SK-N-SH (cell line): Measurements from ENCODE around the gene REELD1. TPM values are rescaled to one million over a fixed set of nuclear protein-coding genes. Genes with fewer than 3 reads are reported as not detected.

ENCODE experiments used
- CTCF ChIA-PET: fragments of 300-600, 350-600 bp; formaldehyde crosslinking; extraction: SDS; loops from one replicate; lab custom pipeline; 2021; lab: Yijun Ruan, JAX
- POLR2A ChIA-PET: fragments of 350-600 bp; sonication (Branson Sonifier 250); formaldehyde crosslinking; extraction: SDS; loops from one replicate; lab custom pipeline; 2020; ENCODE audit warnings: antibody characterized with exemption, inconsistent platforms; lab: Yijun Ruan, JAX
- DNase-seq: peaks from one replicate; pipeline ENCODE4 v3.0.0; 2012
- H2AFZ ChIP-seq: fragments of 200-600 bp; sonication (generic); 2 replicates; pipeline ENCODE4 v1.8.1; 2016; ENCODE audit warnings: antibody characterized with exemption, mild to moderate bottlenecking, low read depth
- H3F3A ChIP-seq: fragments of 200-600 bp; sonication (generic); replicated peaks from 2 replicates; pipeline ENCODE3; 2016; ENCODE audit warnings: antibody characterized with exemption, mild to moderate bottlenecking; ENCODE audit not compliant: insufficient read depth
- H3K27ac ChIP-seq, 2 experiments: fragments of 200-500 bp in 1 of 2; fragments of 200-600 bp in 1 of 2; sonication (Bioruptor generic) in 1 of 2; sonication (generic), shearing (Covaris generic) in 1 of 2; 2 replicates each; pipeline versions ENCODE4 v1.5.1 to v1.6.1; 2014 to 2016; ENCODE audit warnings: low read depth in 2 of 2, inconsistent platforms in 1 of 2, low read length in 1 of 2, mild to moderate bottlenecking in 1 of 2, mixed read lengths in 1 of 2
- H3K27me3 ChIP-seq: fragments of 200-600 bp; sonication (generic), shearing (Covaris generic); 2 replicates; pipeline ENCODE4 v1.6.1; 2016; ENCODE audit warnings: mixed run types; ENCODE audit not compliant: insufficient read depth
- H3K36me3 ChIP-seq, 2 experiments: fragments of 200-500 bp in 1 of 2; fragments of 200-600 bp in 1 of 2; sonication (Bioruptor generic) in 1 of 2; sonication (generic) in 1 of 2; replicated peaks in 1 of 2; 2 replicates each; pipeline versions ENCODE3 to v1.5.1; 2014 to 2016; ENCODE audit warnings: low read length in 1 of 2, mild to moderate bottlenecking in 1 of 2; ENCODE audit not compliant: insufficient read depth in 2 of 2, control insufficient read depth in 1 of 2
- H3K4me1 ChIP-seq, 2 experiments: fragments of 200-500 bp in 1 of 2; fragments of 200-600 bp in 1 of 2; sonication (Bioruptor generic) in 1 of 2; sonication (generic), shearing (Covaris generic) in 1 of 2; 2 replicates each; pipeline versions ENCODE4 v1.5.1 to v1.6.1; 2014 to 2016; ENCODE audit warnings: low read depth in 1 of 2, low read length in 1 of 2, mixed run types in 1 of 2; ENCODE audit not compliant: insufficient read depth in 2 of 2, control insufficient read depth in 1 of 2
- H3K4me2 ChIP-seq: fragments of 200-600 bp; sonication (generic), shearing (Covaris generic); 2 replicates; pipeline ENCODE4 v1.6.1; 2017; ENCODE audit warnings: mixed run types
- H3K4me3 ChIP-seq, 2 experiments: fragments of 200-500 bp in 1 of 2; fragments of 200-600 bp in 1 of 2; sonication (Bioruptor generic) in 1 of 2; sonication (generic), shearing (Covaris generic) in 1 of 2; 2 replicates each; pipeline versions ENCODE4 v1.5.1 to v1.8.1; 2014 to 2016; ENCODE audit warnings: low read depth in 2 of 2, inconsistent platforms in 1 of 2, low read length in 1 of 2, mild to moderate bottlenecking in 1 of 2, mixed read lengths in 1 of 2, moderate library complexity in 1 of 2
- H3K79me2 ChIP-seq: fragments of 200-600 bp; sonication (generic); 2 replicates; pipeline ENCODE4 v1.8.1; 2017; ENCODE audit warnings: mild to moderate bottlenecking; ENCODE audit not compliant: insufficient read depth
- H3K9ac ChIP-seq: fragments of 200-600 bp; sonication (generic); 2 replicates; pipeline ENCODE4 v1.6.1; 2017; ENCODE audit warnings: mixed run types
- H3K9me2 ChIP-seq: fragments of 200-600 bp; sonication (generic); 2 replicates; pipeline ENCODE4 v1.6.1; 2017; ENCODE audit warnings: mixed run types
- H3K9me3 ChIP-seq: fragments of 200-600 bp; sonication (generic); 2 replicates; pipeline ENCODE4 v1.6.1; 2017; ENCODE audit warnings: mixed run types, mild to moderate bottlenecking, moderate library complexity
- H4K20me1 ChIP-seq: fragments of 200-600 bp; sonication (generic); 2 replicates; pipeline ENCODE4 v1.6.1; 2017; ENCODE audit warnings: mild to moderate bottlenecking, mixed run types; ENCODE audit not compliant: insufficient read depth
- CHD2 ChIP-seq: fragments of 150-350 bp; IDR thresholded peaks from 2 replicates; pipeline ENCODE4 v1.6.1; 2018; ENCODE audit warnings: low read length; ENCODE audit not compliant: partially characterized antibody
- ELF1 ChIP-seq: IDR thresholded peaks from 2 replicates; pipeline ENCODE4 v1.4.0; 2012
- EP300 ChIP-seq, 2 experiments: IDR thresholded peaks; 2 replicates each; pipeline versions ENCODE4 v1.4.0 to v1.6.1; 2012; ENCODE audit warnings: borderline replicate concordance in 1 of 2, low read depth in 1 of 2, low read length in 1 of 2
- FOSL2 ChIP-seq: IDR thresholded peaks from 2 replicates; pipeline ENCODE4 v1.4.0; 2012; ENCODE audit warnings: low read depth, mild to moderate bottlenecking, moderate library complexity, borderline replicate concordance
- MXI1 ChIP-seq: IDR thresholded peaks from 2 replicates; pipeline ENCODE4 v1.6.1; 2012; ENCODE audit warnings: mild to moderate bottlenecking, low read depth, low read length, improper control_type of control experiment
- POLR2AphosphoS5 ChIP-seq: IDR thresholded peaks from 2 replicates; pipeline ENCODE4 v1.6.1; 2012; ENCODE audit warnings: low read depth, low read length
- RAD21 ChIP-seq: IDR thresholded peaks from 2 replicates; pipeline ENCODE4 v1.6.1; 2012; ENCODE audit warnings: mild to moderate bottlenecking, low read length
- RFX5 ChIP-seq: IDR thresholded peaks from 2 replicates; pipeline ENCODE4 v1.6.1; 2012; ENCODE audit warnings: mild to moderate bottlenecking, improper control_type of control experiment, low read length
- SIN3A ChIP-seq: IDR thresholded peaks from 2 replicates; pipeline ENCODE4 v1.6.1; 2012; ENCODE audit warnings: low read depth, mild to moderate bottlenecking, low read length, moderate library complexity, borderline replicate concordance
- TAF1 ChIP-seq: IDR thresholded peaks from 2 replicates; pipeline ENCODE4 v1.6.1; 2012; ENCODE audit warnings: low read depth, mild to moderate bottlenecking, low read length, moderate library complexity, borderline replicate concordance
- TCF12 ChIP-seq: IDR thresholded peaks from 2 replicates; pipeline ENCODE4 v1.4.0; 2012
- YY1 ChIP-seq: IDR thresholded peaks from 2 replicates; pipeline ENCODE4 v1.4.0; 2012; ENCODE audit warnings: low read depth, mild to moderate bottlenecking
- WGBS: methylation state at CpG from one replicate; pipeline ENCODE4 v1.1.6; 2017; ENCODE audit warnings: low lambda C conversion rate; 5-methylcytosine and 5-hydroxymethylcytosine counted together
- polyA plus RNA-seq, 3 experiments: library from polyadenylated mRNA; depleted of rRNA; stranded (reverse); fragments of >200 nt; gene quantifications; 2 replicates each; pipeline ENCODE4 v1.2.3, GENCODE V29; 2012
- TF ChIP-seq, protein P1 (sequence below): IDR thresholded peaks from 2 replicates; pipeline ENCODE4; 2012
- TF ChIP-seq, protein P2 (sequence below): IDR thresholded peaks from 2 replicates; pipeline ENCODE4 v1.4.0; 2012; ENCODE audit warnings: low read depth
- TF ChIP-seq, protein P3 (sequence below): fragments of 150-350 bp; IDR thresholded peaks from 2 replicates; pipeline ENCODE4 v1.6.1; 2016; ENCODE audit warnings: mild to moderate bottlenecking, low read depth, low read length

Gene REELD1
- polyA plus RNA-seq, 1 of the 3 experiments (the other 2 are of a cell fraction), result not detected

DNA sequence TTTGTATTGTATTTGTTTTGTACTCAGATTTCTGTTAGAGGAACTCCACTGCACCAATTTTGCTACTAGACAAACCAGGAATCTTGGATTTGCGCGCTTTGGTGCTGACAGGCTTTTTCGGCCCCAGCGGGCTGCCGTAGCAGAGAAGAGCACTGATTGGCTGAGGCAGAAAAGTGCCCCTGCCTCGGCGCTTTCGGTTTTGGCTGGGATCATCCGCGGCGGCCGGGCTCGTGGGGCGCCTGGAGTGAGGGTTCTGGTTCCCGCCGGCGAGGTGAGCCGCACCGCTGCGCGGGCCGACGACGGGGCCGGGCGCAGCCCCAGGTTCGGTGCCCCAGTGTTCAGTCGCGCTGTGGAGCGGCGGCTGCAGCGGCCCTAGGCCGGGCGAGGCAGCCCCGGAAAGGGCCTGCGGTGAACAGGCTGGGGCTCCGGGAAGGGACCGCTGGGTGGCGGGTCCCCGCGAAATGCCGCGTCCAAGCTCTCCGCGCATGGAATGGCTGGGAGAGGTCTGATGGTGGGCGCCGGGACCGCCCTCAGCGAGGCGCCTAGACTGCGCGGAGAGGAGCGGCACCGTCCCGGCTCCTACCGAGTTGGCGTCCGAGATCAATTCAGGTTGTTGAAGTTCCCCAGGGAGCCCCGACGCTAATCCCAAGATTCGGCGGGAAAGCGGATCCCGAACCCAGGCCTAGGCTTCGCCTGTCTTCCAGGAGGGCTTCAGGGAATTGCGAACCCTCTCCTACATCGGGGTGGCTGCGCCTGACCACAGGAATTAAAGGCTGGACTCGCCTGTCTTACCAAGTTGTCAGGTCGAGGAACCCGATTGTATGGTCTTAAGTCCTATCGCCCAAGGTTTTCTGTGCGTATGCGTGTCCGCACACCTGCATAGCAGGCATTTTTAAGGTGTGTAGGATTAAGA lies 38.5 kb upstream of the REELD1 start, which contains the start of gene LSM6:
TSS of gene LSM6 (plus strand) at position 178 of the 913 bp plus-strand sequence. CDS start 7,204 bp downstream, outside the sequence.
- peaks cover 0 to 11% of the 10 kb centered on the region in 2 experiments; a peak in 2 of 4 replicates for H3K4me1 ChIP-seq
- 3% methylated on average over 37 of the region's 75 CpGs for WGBS
- no peaks in the 10 kb centered on the region for H3K9me2 ChIP-seq
- peak; percentile 87 for DNase-seq
- no peaks in the 10 kb centered on the region for H3K27me3 ChIP-seq
- TF ChIP-seq RFX5, result peak; percentile 64; the same call in 1 of the 2 replicates
- TF ChIP-seq, protein P1, sequence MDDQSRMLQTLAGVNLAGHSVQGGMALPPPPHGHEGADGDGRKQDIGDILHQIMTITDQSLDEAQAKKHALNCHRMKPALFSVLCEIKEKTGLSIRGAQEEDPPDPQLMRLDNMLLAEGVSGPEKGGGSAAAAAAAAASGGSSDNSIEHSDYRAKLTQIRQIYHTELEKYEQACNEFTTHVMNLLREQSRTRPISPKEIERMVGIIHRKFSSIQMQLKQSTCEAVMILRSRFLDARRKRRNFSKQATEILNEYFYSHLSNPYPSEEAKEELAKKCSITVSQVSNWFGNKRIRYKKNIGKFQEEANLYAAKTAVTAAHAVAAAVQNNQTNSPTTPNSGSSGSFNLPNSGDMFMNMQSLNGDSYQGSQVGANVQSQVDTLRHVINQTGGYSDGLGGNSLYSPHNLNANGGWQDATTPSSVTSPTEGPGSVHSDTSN, result peak; percentile 25
- TF ChIP-seq ELF1, result peak; percentile 54
- TF ChIP-seq EP300 (IDR thresholded peaks at IDR 0.05; ENCODE audit: borderline replicate concordance in 1 of 2, low read depth in 1 of 2, low read length in 1 of 2), result peak in 1 of 2 experiments; percentile 14; a peak in 1 of 4 replicates
- peak; percentile 76 for TF ChIP-seq MXI1
- peak; percentile 20; the same call in 1 of the 2 replicates for TF ChIP-seq TCF12
- no peak for TF ChIP-seq CHD2
- TF ChIP-seq POLR2AphosphoS5, result peak; percentile 49; the same call in 1 of the 2 replicates
- no peak for TF ChIP-seq SIN3A
- no peak for TF ChIP-seq FOSL2
- TF ChIP-seq TAF1, result peak; percentile 70; the same call in 1 of the 2 replicates
- TF ChIP-seq, protein P2, sequence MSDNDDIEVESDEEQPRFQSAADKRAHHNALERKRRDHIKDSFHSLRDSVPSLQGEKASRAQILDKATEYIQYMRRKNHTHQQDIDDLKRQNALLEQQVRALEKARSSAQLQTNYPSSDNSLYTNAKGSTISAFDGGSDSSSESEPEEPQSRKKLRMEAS, result peak; percentile 63
- TF ChIP-seq, protein P3, sequence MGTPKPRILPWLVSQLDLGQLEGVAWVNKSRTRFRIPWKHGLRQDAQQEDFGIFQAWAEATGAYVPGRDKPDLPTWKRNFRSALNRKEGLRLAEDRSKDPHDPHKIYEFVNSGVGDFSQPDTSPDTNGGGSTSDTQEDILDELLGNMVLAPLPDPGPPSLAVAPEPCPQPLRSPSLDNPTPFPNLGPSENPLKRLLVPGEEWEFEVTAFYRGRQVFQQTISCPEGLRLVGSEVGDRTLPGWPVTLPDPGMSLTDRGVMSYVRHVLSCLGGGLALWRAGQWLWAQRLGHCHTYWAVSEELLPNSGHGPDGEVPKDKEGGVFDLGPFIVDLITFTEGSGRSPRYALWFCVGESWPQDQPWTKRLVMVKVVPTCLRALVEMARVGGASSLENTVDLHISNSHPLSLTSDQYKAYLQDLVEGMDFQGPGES, result peak; percentile 23; the same call in 1 of the 2 replicates
- TF ChIP-seq YY1, result peak; percentile 35
- TF ChIP-seq RAD21, result 0 out of 2 replicates have a peak, but pooled peaks have one; percentile 10
- H3K36me3 ChIP-seq, result peaks cover 0 to 5% of the 10 kb centered on the region in 2 experiments
- peaks cover 13% of the 10 kb centered on the region; the same call in 1 of the 2 replicates for H4K20me1 ChIP-seq
- POLR2A ChIA-PET, result no interaction called here
- peak within 1 kb of the TSS; percentile 90 to 96 for H3K4me3 ChIP-seq
- peak within 1 kb of the TSS; percentile 77 for H3K4me2 ChIP-seq
- peak within 1 kb of the TSS; percentile 81 to 87 for H3K27ac ChIP-seq
- H3F3A ChIP-seq, result no peaks in the 10 kb centered on the region
- CTCF ChIA-PET, result no interaction called here
- peak within 1 kb of the TSS; percentile 98 for H3K9ac ChIP-seq
- H2AFZ ChIP-seq, result peak within 1 kb of the TSS; percentile 84
- H3K9me3 ChIP-seq, result no peaks in the 10 kb centered on the region
- peaks cover 51% of the 10 kb centered on the region for H3K79me2 ChIP-seq
